Measurements from ENCODE around the gene ZNF24.

The ZNF24 gene

GRCh38 chr18:35352778-35353177 lies 8.6 kb upstream of the ZNF24 start:
- no peak for DNase-seq

GRCh38 chr18:35352283-35352682 lies 8.1 kb upstream of the ZNF24 start:
- no peak for DNase-seq

DNA sequence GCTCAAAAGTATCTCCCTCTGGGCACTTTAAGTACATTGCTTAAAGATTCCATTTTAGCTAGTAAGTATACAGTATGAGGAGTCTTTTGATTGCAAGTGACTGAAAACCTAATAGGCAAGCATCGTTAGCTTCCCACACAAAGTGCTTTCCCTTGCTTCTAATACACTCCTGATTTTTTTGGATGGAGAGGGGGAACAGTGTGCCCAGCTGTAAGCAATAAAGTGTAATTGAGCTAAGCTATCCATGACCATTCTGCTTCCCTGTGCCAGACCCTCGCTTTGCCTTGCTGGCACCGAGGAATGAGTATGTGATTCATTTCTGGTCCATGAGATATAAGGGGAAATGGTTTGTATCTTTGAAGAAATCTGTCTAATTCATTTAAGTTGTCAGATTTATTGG lies 3.8 kb upstream of the ZNF24 start:
- no peak for DNase-seq

- no peak for DNase-seq
These were observed 1.7 kb upstream of the ZNF24 start for GRCh38 chr18:35345950-35346349.

DNA sequence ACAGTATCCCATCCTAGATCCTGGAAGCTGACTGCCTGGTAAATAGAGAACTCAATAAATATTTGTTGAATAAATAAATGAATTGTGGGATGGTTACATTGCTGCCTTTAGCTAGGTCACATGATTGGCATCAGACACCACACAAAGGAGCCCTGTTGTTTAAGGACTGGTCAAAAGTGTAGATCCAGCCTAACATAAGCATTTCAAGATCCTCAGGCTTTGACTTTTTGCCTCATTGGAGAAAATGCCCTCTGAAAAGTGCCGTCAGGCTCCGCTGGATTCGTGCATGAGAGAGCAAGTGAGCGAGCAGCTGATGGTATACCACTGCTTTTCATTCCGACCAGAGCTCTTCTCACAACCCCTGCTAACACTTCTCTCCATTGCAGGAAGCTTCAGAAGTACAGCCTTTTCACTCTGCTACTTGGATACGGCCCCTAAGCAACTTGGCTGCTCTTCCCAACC lies 1.3 kb upstream of the ZNF24 start:
- no peak for DNase-seq

GRCh38 chr18:35344736-35345459 lies 678 bp upstream of the ZNF24 start:
- DNase-seq: no peak

- no peak for DNase-seq
These were observed 708 bp downstream of the ZNF24 start for GRCh38 chr18:35343488-35343935.

DNA sequence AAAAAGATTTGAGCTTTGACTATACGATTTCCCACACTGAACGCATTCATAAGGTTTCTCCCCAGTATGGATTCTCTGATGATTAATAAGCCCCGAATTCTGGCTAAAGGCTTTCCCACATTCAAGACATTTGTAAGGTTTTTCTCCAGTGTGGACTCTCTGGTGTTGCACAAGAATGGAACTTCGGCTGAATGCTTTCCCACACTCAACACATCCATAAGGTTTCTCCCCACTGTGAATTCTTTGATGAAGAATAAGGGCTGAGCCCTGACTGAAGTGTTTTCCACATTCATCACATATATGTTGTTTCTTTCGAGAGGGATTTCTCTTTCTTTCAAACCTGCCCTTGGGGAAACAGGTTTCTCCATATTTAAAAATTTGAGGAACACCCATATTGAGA lies 6.9 kb downstream of the ZNF24 start:
- no peak for DNase-seq

DNA sequence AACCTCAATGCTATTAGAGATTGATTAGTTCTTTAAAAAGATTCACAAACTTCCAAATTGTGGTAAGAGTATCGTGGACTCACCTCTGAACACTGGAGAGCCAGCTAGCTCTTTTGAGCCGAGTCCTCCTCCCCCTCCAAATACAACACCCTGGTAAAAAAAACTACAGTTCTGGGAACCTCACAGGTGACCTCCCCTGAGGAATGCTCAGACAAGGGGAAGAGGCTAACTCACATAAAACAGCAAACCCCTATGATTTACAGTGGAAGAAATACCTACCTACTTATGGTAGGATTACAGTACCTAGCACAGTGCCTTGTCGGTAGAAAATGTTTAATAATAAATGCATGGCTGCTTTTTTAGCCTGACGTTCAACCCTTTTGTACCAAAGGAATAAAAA lies 8.4 kb downstream of the ZNF24 start:
- no peak for DNase-seq

GRCh38 chr18:35334821-35335220 lies 9.4 kb downstream of the ZNF24 start:
- no peak for DNase-seq

GRCh38 chr18:35334212-35334611 lies 10.0 kb downstream of the ZNF24 start:
- no peak for DNase-seq

DNA sequence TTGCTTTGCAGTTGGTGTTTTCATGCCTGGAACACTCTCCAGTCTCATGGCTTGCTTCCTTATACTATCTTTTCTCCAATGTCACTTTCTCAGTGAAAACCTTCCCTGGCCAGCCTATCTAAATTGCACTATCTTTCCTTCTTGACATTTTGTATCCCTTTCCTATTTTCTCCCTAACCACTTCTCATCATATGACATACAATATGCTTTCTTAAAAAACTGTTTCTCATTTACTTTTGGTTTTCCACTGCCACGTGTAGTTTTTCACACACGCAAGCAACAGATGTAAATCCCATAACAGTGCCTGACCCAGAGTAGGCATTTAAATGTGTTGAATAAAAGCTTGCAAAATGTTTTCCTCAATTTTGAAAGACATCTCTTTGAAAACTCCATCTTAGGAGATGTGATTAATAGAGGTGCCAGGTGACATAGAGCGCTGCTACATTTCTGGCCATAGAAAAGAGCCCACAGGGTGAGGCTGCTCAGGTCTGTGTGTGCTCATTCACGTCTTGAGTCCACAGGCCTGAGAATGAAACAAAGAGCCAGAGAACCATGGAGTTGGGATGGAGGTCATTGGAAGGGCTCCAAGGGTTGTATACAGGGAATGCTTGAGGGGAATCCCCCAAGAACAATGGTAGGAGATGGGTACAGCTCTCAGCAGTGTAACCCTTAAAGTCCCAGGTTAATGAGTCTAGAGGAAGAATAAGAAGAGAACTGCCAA lies 12.7 kb downstream of the ZNF24 start:
- no peak for DNase-seq

DNA sequence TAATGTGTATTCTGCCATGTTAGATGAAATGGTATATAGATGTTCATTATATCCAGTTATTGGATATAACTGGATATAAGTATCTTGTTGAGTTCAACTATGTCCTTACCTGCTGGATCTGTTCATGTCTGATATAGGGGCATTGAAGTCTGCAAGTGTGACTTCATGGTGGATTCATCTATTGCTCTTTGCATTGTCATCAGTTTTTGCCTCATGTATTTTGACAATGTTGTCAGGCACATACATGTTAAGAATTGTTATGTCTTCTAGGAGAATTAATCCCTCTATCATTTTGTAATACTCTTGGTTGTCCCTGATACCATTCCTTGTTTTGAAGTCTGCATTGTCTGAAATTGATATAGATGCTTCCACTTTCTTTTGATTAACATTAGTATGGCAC lies 15.4 kb downstream of the ZNF24 start:
- DNase-seq: no peak

- DNase-seq: no peak
These were observed 17.4 kb downstream of the ZNF24 start for GRCh38 chr18:35326695-35327387.

- no peak for DNase-seq
These were observed 19.1 kb downstream of the ZNF24 start for GRCh38 chr18:35324926-35325655.

GRCh38 chr18:35322486-35323458 lies 21.4 kb downstream of the ZNF24 start:
- no peak for DNase-seq

DNA sequence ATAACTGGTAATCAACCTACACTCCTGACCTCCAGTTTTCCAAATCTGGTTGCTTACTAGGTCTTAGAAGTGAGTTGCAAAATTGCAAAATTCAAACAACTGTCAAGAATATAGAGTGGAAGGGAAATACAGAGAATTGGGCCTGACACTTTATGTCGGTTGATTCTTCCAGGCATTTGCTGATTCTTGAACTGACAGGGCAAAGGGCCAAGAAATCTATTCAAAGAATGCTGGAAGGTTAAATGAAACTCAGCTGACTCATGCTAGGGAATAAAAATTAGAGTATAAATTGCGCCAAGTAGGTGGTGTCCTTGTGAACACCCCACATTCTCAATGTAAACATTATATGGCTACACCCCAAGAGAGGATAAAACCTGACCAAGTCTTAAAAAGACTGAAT lies 32.7 kb downstream of the ZNF24 start:
- DNase-seq: no peak

DNA sequence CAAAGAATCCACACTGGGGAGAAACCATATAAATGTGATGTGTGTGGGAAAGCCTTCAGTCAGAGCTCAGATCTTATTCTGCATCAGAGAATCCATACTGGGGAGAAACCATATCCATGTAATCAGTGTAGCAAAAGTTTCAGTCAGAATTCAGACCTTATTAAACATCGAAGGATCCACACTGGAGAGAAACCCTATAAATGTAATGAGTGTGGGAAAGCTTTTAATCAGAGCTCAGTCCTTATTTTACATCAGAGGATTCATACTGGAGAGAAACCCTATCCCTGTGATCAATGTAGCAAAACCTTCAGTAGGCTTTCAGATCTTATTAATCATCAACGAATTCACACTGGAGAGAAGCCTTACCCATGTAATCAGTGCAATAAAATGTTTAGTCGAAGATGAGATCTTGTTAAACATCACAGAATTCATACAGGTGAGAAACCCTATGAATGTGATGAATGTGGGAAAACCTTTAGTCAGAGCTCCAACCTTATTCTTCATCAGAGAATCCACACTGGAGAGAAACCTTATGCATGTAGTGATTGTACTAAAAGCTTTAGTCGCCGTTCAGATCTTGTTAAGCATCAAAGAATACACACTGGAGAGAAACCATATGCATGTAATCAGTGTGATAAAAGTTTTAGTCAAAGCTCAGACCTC lies 37.5 kb downstream of the ZNF24 start:
- DNase-seq: no peak

DNA sequence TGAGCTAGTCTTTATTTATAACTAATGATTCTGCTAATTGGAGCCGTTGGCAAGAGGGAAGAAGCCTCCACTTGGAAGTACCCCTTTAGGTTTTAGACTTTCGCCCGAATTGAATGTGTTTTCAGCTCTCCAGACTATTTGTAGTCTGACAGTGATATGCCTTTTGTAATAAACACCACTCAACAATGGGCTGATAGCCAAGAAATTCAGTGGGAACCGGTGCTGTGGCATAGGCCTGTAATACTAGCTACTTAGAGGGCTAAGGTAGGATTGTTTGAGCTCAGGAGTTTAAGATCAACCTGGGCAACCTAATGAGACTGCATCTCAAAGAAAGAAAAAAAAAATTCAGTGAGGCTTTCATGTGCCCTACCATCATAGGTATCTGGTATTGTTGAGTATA lies 40.6 kb downstream of the ZNF24 start:
- no peak for DNase-seq

DNA sequence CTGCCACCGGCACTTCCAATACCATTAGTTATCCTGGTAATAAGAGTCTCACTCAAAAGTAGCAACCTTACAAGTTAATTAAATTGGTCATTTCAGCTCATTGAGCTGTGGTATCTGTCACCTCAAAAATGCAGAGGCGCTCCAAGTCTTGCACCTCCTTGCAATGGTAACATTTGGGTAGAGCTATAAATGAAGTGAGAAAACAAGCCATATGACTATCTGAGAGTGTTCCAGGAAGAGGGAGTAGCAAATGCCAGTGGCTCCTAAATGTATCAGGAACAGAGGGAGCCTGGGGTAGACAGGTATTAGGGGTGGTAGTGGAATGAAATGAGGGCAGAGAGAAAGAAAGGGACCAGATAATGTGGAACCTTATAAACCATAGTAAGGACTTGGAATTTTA lies 48.2 kb downstream of the ZNF24 start:
- no peak for DNase-seq

- no peak for DNase-seq
These were observed 53.1 kb downstream of the ZNF24 start for GRCh38 chr18:35291166-35291565.

Measured in activated gamma-delta T cell (primary cell).